Fibroblast of mammary gland (primary cell): ENCODE data around the gene PAF1.

Experiments
- DNase-seq: peaks from one replicate; pipeline ENCODE4 v3.0.0-alpha.2; 2010; ENCODE audit warnings: low read depth
- H3K4me3 ChIP-seq: 2 replicates; pipeline ENCODE4 v1.5.1; 2011; ENCODE audit warnings: low read depth, mild to moderate bottlenecking, low read length, moderate library complexity; ENCODE audit not compliant: control insufficient read depth
- CTCF ChIP-seq: conservative IDR thresholded peaks from 2 replicates; pipeline ENCODE4 v1.5.1; 2011; ENCODE audit warnings: low read depth, low read length, inconsistent platforms; ENCODE audit not compliant: control insufficient read depth, insufficient read depth

PAF1 gene

GRCh38 chr19:39424934-39425333, 34.0 kb upstream of the PAF1 start:
- H3K4me3 ChIP-seq, result no peak overlapping the region
- no peak for DNase-seq
- TF ChIP-seq CTCF, result no peak

- no peak overlapping the region for H3K4me3 ChIP-seq
These were observed 32.6 kb upstream of the PAF1 start for GRCh38 chr19:39423258-39424086.

GRCh38 chr19:39422020-39422419, 31.1 kb upstream of the PAF1 start:
- TF ChIP-seq CTCF, result no peak

More at GRCh38 chr19:39423258-39424086, 32.6 kb upstream of the PAF1 start:
- DNase-seq, result no peak
- TF ChIP-seq CTCF, result no peak

GRCh38 chr19:39420769-39421168, 29.9 kb upstream of the PAF1 start:
- no peak for DNase-seq
- no peak for TF ChIP-seq CTCF

More at GRCh38 chr19:39422020-39422419, 31.1 kb upstream of the PAF1 start:
- H3K4me3 ChIP-seq, result no peak overlapping the region
- DNase-seq, result no peak

GRCh38 chr19:39419003-39419402, 28.1 kb upstream of the PAF1 start:
- DNase-seq, result peak; percentile 36
- H3K4me3 ChIP-seq, result no peak overlapping the region
- TF ChIP-seq CTCF, result no peak

More at GRCh38 chr19:39420769-39421168, 29.9 kb upstream of the PAF1 start:
- no peak overlapping the region for H3K4me3 ChIP-seq

- no peak for TF ChIP-seq CTCF
- no peak overlapping the region for H3K4me3 ChIP-seq
- DNase-seq, result no peak
These were observed 26.7 kb upstream of the PAF1 start for GRCh38 chr19:39417463-39418181.
